Measurements from ENCODE around the gene DNASE2.
A peak's percentile ranks its signal among the peaks of the same experiment; 100 is the strongest.
"Not testable (repeated sequence)": the region's sequence is repeated elsewhere in the genome, so short reads cannot be mapped to it uniquely, and the experiment has no call there.

DNASE2 gene

GRCh38 chr19:12864721-12865715 lies 16.2 kb downstream of the DNASE2 start:
- no peak for DNase-seq (ENCODE audit: low spot score)

- DNase-seq (ENCODE audit: low spot score) = no peak
Observed at GRCh38 chr19:12864143-12864542, 17.1 kb downstream of the DNASE2 start.

GRCh38 chr19:12859546-12859945 lies 21.7 kb downstream of the DNASE2 start:
- DNase-seq (ENCODE audit: low spot score) = no peak

- no peak for DNase-seq (ENCODE audit: low spot score)
Observed at GRCh38 chr19:12858041-12858928, 23.0 kb downstream of the DNASE2 start.

- no peak for DNase-seq (ENCODE audit: low spot score)
Observed at GRCh38 chr19:12856653-12857052, 24.6 kb downstream of the DNASE2 start.

GRCh38 chr19:12847159-12848139 lies 33.8 kb downstream of the DNASE2 start:
- peak; percentile 82 for DNase-seq (ENCODE audit: low spot score)

- DNase-seq (ENCODE audit: low spot score) = not testable (repeated sequence)
Observed at GRCh38 chr19:12846613-12847012, 34.6 kb downstream of the DNASE2 start.

- no peak for DNase-seq (ENCODE audit: low spot score)
Observed at GRCh38 chr19:12843999-12844732, 37.1 kb downstream of the DNASE2 start.

GRCh38 chr19:12843328-12843727 lies 37.9 kb downstream of the DNASE2 start:
- DNase-seq (ENCODE audit: low spot score) = no peak

GRCh38 chr19:12842511-12842910 lies 38.7 kb downstream of the DNASE2 start:
- DNase-seq (ENCODE audit: low spot score) = no peak

GRCh38 chr19:12841094-12841493 lies 40.2 kb downstream of the DNASE2 start:
- DNase-seq (ENCODE audit: low spot score) = no peak

GRCh38 chr19:12840091-12841079 lies 40.9 kb downstream of the DNASE2 start:
- DNase-seq (ENCODE audit: low spot score) = peak; percentile 67

GRCh38 chr19:12838886-12839756 lies 42.1 kb downstream of the DNASE2 start:
- DNase-seq (ENCODE audit: low spot score) = no peak

- peak; percentile 75 for DNase-seq (ENCODE audit: low spot score)
Observed at GRCh38 chr19:12838182-12838885, 42.9 kb downstream of the DNASE2 start, which contains the start of gene MAST1. Gene MAST1, plus strand, starts transcription at chr19:12838515. Its CDS starts 58 bp downstream, at chr19:12838573.

- no peak for DNase-seq (ENCODE audit: low spot score)
Observed at GRCh38 chr19:12837225-12837624, 44.0 kb downstream of the DNASE2 start.

- no peak for DNase-seq (ENCODE audit: low spot score)
Observed at GRCh38 chr19:12836529-12836863, 44.8 kb downstream of the DNASE2 start.

- DNase-seq (ENCODE audit: low spot score) = no peak
Observed at GRCh38 chr19:12834976-12835757, 46.1 kb downstream of the DNASE2 start.

Data from LoVo (cell line).